Measurements from ENCODE around the gene FBXW8.

The FBXW8 gene

GRCh38 chr12:116996093-116996492 lies 85.3 kb downstream of the FBXW8 start:
- no peak for DNase-seq (ENCODE audit: low read depth)

- DNase-seq (ENCODE audit: low read depth) = no peak
These were observed 85.9 kb downstream of the FBXW8 start for GRCh38 chr12:116996621-116997020.

DNA sequence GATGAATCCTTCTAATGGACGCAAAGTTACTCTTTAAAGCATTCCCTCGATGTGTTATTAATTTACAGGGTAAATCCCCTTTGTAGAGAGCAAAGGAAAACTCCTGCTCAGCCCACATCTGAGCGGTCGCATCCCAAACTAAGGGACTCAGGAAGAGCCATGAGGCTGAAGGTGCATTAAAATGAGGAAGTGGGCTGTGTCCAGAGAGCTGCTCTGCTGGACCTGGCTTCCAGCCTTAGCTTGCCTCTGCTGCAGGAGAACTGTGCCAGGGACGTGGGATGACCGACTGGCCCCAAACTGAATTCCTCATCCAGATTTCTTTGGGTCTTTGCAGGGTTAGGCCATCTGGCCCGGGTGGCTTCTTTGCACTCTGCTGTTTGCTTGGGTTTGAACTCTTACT lies 88.3 kb downstream of the FBXW8 start:
- DNase-seq (ENCODE audit: low read depth) = no peak

GRCh38 chr12:117000316-117000715 lies 89.6 kb downstream of the FBXW8 start:
- DNase-seq (ENCODE audit: low read depth) = no peak

DNA sequence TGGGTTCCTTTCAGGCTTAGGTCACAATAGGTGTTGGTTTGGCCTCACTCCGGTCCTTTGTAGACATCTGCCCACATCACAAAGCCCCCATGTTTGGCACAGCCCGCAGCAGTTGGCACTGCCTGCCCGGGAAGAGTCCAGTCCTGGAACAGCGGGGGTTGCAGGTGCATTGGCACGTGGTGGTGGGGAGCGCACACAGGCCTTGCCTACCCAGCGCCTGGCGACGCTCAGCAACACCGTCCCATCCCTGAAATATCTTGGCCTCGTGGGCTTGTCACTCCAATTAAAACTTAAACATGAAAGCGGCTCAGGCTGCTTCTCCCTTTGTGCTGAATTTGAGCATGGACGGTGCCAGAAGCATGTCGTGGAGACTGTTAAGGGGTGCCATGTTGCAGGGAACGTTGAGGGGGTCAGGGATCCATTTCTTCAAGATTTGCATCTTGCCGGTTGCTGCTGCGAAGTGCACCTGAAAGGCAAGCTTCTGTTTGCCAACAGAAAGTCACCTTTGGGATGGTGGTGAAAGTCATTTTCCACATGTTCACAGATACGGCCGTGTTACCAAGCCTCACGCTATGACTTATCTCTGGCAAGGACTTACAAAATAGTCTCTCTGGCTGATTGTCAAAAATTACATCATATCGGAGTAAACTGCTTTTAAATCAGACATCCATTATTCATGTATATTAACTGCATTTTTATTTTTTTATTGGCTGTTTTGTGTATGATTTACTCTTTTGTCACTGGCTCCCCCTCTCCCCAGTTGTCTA lies 91.5 kb downstream of the FBXW8 start:
- no peak for DNase-seq (ENCODE audit: low read depth)

DNA sequence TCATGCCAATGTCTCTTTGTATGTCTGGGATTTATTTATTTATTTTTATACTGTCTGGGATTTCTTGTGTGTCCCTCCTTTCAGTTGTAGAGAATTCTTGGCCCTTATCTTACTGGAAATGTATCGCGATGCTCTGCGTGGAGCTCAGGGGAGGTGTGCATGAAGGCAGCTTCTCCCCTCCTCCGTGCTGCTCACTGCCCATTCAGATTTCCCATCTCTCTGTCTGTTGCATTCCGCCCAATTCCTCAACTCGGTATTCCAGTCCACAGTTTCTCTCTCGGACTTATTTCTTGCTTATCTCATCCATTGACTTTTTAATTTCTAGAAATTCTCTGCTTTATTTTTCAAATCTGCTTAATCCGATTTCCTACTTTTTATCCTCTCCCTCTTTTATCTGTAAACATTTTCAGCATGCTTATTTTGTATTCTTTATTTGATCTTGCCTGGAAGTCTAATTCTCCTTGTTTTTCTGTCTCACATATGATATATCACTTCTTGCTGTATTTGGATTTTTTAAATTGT lies 93.2 kb downstream of the FBXW8 start:
- no peak for DNase-seq (ENCODE audit: low read depth)

DNA sequence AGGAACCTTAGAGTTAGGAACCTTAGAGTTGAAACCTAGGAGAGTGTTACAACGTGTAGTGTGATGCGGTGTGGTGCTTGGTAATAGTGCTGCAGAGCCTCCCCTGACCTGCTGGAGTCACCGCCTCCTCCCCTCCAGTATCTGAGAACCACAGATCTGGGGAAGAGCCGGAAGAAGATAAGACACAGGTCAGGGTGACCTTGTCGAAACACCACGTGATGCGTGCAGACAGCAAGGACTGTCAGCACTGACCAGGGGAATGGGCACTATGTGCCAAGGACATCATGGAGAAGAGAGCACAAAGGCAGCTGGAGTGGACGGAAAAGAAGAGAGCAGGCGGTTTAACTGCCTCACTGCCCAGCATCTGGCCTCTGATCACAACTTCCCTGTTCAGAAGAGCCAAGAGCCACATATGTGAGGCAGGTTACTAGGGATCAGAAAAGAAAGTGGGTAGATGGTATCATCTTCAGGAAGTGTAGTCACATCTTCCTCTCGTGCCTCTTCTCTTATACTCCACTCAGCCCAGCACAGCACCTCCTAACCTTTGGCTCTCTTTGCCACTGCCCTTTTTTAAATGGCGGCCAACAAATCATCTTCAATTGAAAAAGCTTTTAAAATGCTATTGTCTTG lies 94.8 kb downstream of the FBXW8 start:
- DNase-seq (ENCODE audit: low read depth) = no peak

GRCh38 chr12:117006333-117006732 lies 95.6 kb downstream of the FBXW8 start:
- DNase-seq (ENCODE audit: low read depth) = no peak

GRCh38 chr12:117007577-117007976 lies 96.8 kb downstream of the FBXW8 start:
- DNase-seq (ENCODE audit: low read depth) = no peak

DNA sequence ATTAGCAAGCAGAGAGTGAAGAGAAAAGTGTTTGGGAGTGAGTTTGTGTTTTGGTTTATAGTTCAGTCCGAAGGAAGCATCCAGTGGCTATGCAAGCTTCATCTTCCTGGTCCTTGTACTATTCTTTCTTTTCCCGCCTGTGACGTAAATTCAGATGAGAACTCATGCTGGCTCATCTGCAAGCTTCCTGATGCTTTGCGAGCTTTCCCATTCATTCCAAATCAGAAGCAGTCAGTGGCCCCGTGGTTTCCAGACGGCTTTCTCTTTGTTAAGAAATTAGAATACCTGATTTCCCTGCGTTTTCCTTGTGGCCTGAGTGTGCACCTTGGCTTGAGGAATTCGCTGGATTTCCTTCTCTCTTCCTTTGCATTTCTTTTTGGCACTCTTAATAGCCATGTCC lies 99.0 kb downstream of the FBXW8 start:
- no peak for DNase-seq (ENCODE audit: low read depth)

DNA sequence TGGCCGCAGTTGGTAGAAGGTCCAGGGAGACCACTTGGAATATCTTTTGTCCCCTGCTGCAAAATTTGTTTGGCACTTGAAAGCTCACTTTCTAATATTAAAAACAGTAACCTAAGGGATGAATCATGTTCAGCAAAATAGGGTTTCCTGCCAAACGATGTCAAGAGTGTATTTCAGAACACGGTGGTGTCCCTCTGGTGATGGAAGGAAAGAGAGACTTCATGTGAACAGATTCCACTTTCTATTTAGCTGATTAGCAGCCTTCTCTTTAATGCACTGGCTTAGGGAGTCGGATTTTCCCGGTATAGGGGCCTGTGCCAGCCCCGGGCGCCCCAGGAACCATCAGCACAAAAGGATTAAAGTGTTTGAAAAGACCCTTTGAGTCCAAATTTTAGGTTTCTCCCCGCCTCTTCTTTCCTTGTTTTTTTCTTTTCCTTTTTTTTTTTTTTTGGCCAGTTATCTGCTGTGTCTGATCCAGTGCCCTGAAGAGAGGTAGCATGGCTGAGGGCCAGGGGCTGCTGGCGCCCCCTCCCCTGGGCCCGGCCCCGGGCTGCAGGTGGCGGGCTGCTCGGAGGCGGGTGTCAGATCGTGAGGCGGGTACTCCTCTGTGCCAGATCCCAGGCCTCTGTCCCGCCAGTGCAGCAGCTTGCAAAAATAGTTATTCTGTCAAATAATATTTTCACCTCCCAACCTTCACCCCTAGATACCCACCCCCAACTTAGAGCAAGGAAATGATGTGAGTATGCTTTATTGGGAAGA lies 100.1 kb downstream of the FBXW8 start:
- peak; percentile 24 for DNase-seq (ENCODE audit: low read depth)

GRCh38 chr12:117011988-117012805 lies 101.4 kb downstream of the FBXW8 start:
- peak; percentile 56 for DNase-seq (ENCODE audit: low read depth)

- no peak for DNase-seq (ENCODE audit: low read depth)
These were observed 103.0 kb downstream of the FBXW8 start for GRCh38 chr12:117013726-117014125.

- no peak for DNase-seq (ENCODE audit: low read depth)
These were observed 103.7 kb downstream of the FBXW8 start for GRCh38 chr12:117014342-117014887.

- DNase-seq (ENCODE audit: low read depth) = no peak
These were observed 105.1 kb downstream of the FBXW8 start for GRCh38 chr12:117015811-117016210.

- DNase-seq (ENCODE audit: low read depth) = no peak
These were observed 107.1 kb downstream of the FBXW8 start for GRCh38 chr12:117017807-117018206.

DNA sequence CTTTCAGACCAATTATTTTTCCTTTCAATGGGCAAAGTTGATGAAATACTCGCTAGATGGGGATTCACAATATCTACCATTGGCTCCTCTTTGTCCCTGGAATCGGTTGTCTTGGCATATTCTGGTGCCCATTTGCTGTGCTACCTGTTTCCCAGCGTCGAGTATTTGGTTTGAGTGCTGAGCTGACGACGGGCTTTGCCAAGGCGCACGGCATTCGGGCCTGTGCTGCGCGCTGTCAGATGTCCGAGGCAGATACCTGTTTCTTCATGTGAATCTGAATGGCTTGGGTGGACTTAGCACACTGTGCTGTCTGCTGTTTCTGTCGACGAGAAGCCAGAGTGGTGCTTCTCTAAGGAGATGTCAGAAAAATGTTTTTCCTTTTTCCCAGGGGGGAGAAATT lies 107.5 kb downstream of the FBXW8 start:
- no peak for DNase-seq (ENCODE audit: low read depth)

DNA sequence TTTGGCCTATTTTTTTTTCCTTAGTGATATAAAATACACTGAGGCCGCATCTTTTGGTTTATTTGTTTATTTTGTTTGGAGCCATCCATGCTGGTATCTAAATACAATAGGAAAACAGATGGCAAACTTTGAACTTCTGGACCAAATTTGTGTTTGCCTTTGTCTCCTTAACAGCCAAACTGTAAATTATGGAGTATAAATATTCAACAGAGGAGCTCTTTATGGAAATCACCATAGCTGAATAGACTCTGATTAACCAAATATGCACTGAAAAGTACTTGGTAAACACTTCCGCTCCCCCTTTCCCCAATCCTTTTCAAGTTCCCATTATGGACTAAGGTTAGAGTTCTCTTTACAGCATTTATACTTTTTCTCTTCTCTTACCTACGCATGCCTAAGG lies 107.9 kb downstream of the FBXW8 start:
- DNase-seq (ENCODE audit: low read depth) = no peak

DNA sequence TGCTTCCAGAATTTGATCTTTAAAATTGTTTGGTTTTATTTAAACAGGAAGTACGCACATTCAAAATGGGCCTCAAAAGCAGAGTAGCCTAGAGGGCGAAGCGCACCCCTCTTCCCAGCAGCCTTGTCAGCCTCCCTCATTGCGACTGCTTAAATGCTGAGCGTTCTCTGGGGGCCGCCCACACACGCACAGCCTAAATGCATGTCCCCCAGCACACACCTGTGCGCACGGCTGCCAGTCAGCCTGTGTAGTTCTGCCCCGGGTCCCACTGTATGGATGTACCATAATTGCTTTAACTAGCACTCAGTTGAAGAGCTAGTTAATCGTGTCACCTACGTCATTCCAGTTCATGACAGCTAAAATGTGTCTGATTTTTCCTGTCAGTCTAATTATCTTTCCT lies 109.1 kb downstream of the FBXW8 start:
- no peak for DNase-seq (ENCODE audit: low read depth)

DNA sequence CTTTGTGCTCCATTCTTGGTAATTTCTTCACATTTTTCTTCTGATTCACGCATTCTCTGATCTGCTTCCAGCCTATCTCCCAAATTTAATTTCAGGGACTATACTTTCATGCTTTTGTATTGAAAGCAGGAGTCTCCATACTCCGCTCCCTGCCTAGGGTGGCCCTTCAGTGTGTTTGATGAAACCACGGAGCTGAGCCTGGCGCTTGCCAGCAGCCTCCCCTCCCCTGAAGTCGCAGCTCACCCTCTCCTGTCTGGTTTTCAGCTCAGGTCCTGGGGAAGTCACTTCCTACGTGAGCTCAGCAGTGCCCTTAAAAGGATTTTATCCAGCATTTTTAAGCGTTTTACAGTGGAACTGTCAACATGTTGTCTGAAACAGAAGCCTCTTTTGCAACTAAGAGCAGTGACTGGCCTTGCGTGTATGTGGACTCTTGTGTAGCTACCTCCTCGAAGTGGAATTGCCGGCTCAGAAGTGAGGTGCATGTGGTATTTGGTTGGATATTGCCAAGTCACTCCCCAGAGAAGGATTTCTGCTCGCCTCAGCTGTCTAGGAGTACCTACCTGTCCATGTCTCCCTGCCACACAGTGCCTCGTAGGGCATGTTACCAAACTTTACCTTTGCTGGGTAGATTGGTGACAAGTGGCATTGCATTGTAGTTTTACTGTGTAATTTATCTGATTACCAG lies 109.9 kb downstream of the FBXW8 start:
- no peak for DNase-seq (ENCODE audit: low read depth)

GRCh38 chr12:117022465-117022864 lies 111.7 kb downstream of the FBXW8 start:
- DNase-seq (ENCODE audit: low read depth) = no peak

All from fibroblast of gingiva (primary cell).